ENCODE measurements around the gene RAB28. TPM values are rescaled to one million over a fixed set of nuclear protein-coding genes. Genes with fewer than 3 reads are reported as not detected.

Gene RAB28
- total RNA-seq, 2 experiments from 2014 or later = 23.0 to 30.8 TPM

GRCh38 chr4:13455411-13455810 is 28.7 kb downstream of the RAB28 start:
- no TSS peak for BruUV-seq (replicated peaks)
- H3K79me2 ChIP-seq (ENCODE audit: insufficient read depth, low read depth, low read length) = no peaks in the 10 kb centered on the region
- CTCF ChIA-PET (ENCODE audit: unreplicated experiment) = no interaction called here
- no peak overlapping the region for H3K4me2 ChIP-seq (ENCODE audit: low read length)
- no peak overlapping the region for H3K27ac ChIP-seq (ENCODE audit: low read depth, low read length, poor library complexity, severe bottlenecking)
- H2AFZ ChIP-seq (ENCODE audit: low read length) = no peak overlapping the region
- POLR2A ChIA-PET = no interaction called here
- intact Hi-C loops (cut with micrococcal nuclease; ENCODE audit: unreplicated experiment) = no loop called here
- no peak for TF ChIP-seq CTCF (conservative IDR thresholded peaks at IDR 0.05; ENCODE audit: low read length)
- no peak for TF ChIP-seq EZH2phosphoT487 (IDR thresholded peaks at IDR 0.05; ENCODE audit: borderline replicate concordance, low read depth, low read length)
- H3K4me1 ChIP-seq (ENCODE audit: insufficient read depth, low read length, poor library complexity, severe bottlenecking) = no peaks in the 10 kb centered on the region
- DNase-seq (ENCODE audit: low spot score) = no peak
- no peaks in the 10 kb centered on the region for H4K20me1 ChIP-seq (ENCODE audit: insufficient read depth, low read length)
- H3K9me2 ChIP-seq (ENCODE audit: insufficient read depth, low read length) = no peaks in the 10 kb centered on the region
- H3K36me3 ChIP-seq (ENCODE audit: insufficient read depth, low read length) = peaks cover 24% of the 10 kb centered on the region
- H3K9me3 ChIP-seq (ENCODE audit: low read length) = no peaks in the 10 kb centered on the region
- no peak overlapping the region for H3K4me3 ChIP-seq (ENCODE audit: low read depth, low read length, poor library complexity, severe bottlenecking)

DNA sequence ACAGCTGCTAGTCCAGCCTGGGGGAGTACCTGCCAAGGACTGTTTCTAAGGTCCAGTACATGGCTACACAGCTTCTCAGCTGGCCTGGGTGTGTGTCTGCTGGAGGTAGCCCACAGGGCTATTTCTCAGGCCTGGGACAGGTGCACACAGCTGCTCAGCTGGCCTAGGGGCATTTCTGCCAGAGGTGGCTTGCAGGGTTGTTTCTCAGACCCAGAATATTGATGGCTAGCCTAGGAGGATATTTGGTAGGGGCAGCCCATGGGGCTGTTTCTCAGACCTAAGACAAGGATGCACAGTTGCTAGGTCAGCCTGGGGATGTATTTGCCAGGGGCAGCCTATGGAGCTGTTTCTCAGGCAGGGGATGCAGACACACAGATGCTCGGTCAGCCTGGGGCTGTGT is 29.4 kb downstream of the RAB28 start:
- no peak overlapping the region for H3K4me3 ChIP-seq (ENCODE audit: low read depth, low read length, poor library complexity, severe bottlenecking)
- intact Hi-C loops (cut with micrococcal nuclease; ENCODE audit: unreplicated experiment) = no loop called here
- CTCF ChIA-PET (ENCODE audit: unreplicated experiment) = interaction anchor here (0.9 kb wide), 1 partner anchor 14 kb away, joined by 3 read pairs; no protein-coding TSS in a partner anchor
- H3K27ac ChIP-seq (ENCODE audit: low read depth, low read length, poor library complexity, severe bottlenecking) = no peak overlapping the region
- no TSS peak for BruUV-seq (replicated peaks)
- H3K9me3 ChIP-seq (ENCODE audit: low read length) = no peaks in the 10 kb centered on the region
- H3K79me2 ChIP-seq (ENCODE audit: insufficient read depth, low read depth, low read length) = no peaks in the 10 kb centered on the region
- H3K36me3 ChIP-seq (ENCODE audit: insufficient read depth, low read length) = peaks cover 24% of the 10 kb centered on the region
- no peaks in the 10 kb centered on the region for H4K20me1 ChIP-seq (ENCODE audit: insufficient read depth, low read length)
- H3K9me2 ChIP-seq (ENCODE audit: insufficient read depth, low read length) = no peaks in the 10 kb centered on the region
- POLR2A ChIA-PET = no interaction called here
- H3K4me1 ChIP-seq (ENCODE audit: insufficient read depth, low read length, poor library complexity, severe bottlenecking) = no peaks in the 10 kb centered on the region
- no peak overlapping the region for H2AFZ ChIP-seq (ENCODE audit: low read length)
- TF ChIP-seq EZH2phosphoT487 (IDR thresholded peaks at IDR 0.05; ENCODE audit: borderline replicate concordance, low read depth, low read length) (no peak), CTCF (conservative IDR thresholded peaks at IDR 0.05; ENCODE audit: low read length) (no peak)
- H3K4me2 ChIP-seq (ENCODE audit: low read length) = no peak overlapping the region
- no peak for DNase-seq (ENCODE audit: low spot score)

- no peak overlapping the region for H3K4me2 ChIP-seq (ENCODE audit: low read length)
- intact Hi-C loops (cut with micrococcal nuclease; ENCODE audit: unreplicated experiment) = no loop called here
- H3K79me2 ChIP-seq (ENCODE audit: insufficient read depth, low read depth, low read length) = no peaks in the 10 kb centered on the region
- DNase-seq (ENCODE audit: low spot score) = no peak
- H4K20me1 ChIP-seq (ENCODE audit: insufficient read depth, low read length) = no peaks in the 10 kb centered on the region
- no peak overlapping the region for H3K4me3 ChIP-seq (ENCODE audit: low read depth, low read length, poor library complexity, severe bottlenecking)
- H3K4me1 ChIP-seq (ENCODE audit: insufficient read depth, low read length, poor library complexity, severe bottlenecking) = no peaks in the 10 kb centered on the region
- no peak overlapping the region for H2AFZ ChIP-seq (ENCODE audit: low read length)
- H3K9me2 ChIP-seq (ENCODE audit: insufficient read depth, low read length) = no peaks in the 10 kb centered on the region
- ChIA-PET CTCF (ENCODE audit: unreplicated experiment) (no interaction called here), POLR2A (no interaction called here)
- TF ChIP-seq CTCF (conservative IDR thresholded peaks at IDR 0.05; ENCODE audit: low read length) = no peak
- no peak for TF ChIP-seq EZH2phosphoT487 (IDR thresholded peaks at IDR 0.05; ENCODE audit: borderline replicate concordance, low read depth, low read length)
- no TSS peak for BruUV-seq (replicated peaks)
- peaks cover 20% of the 10 kb centered on the region for H3K36me3 ChIP-seq (ENCODE audit: insufficient read depth, low read length)
- no peaks in the 10 kb centered on the region for H3K9me3 ChIP-seq (ENCODE audit: low read length)
- H3K27ac ChIP-seq (ENCODE audit: low read depth, low read length, poor library complexity, severe bottlenecking) = no peak overlapping the region
These were observed 31.1 kb downstream of the RAB28 start for GRCh38 chr4:13452927-13453579.
